ENCODE results near the gene S100G.

GRCh38 chrX:16678689-16679088 is 28.7 kb downstream of the S100G start:
- TF ChIP-seq FOXA1 (IDR thresholded peaks at IDR 0.05): no peak
- no peak for TF ChIP-seq CTBP1 (IDR thresholded peaks at IDR 0.05; ENCODE audit: borderline replicate concordance)
- no peak for TF ChIP-seq L3MBTL2 (conservative IDR thresholded peaks at IDR 0.05)

All from HEK293T (cell line).